ENCODE results near the gene TPCN1.

The TPCN1 gene

GRCh38 chr12:113263431-113263963, 42.2 kb downstream of the TPCN1 start:
- no peak for DNase-seq

- DNase-seq: no peak
These were observed 45.0 kb downstream of the TPCN1 start for GRCh38 chr12:113266106-113266895.

- no peak for DNase-seq
These were observed 46.4 kb downstream of the TPCN1 start for GRCh38 chr12:113267621-113268020.

- no peak for DNase-seq
These were observed 46.9 kb downstream of the TPCN1 start for GRCh38 chr12:113268136-113268535.

- DNase-seq: no peak
These were observed 47.4 kb downstream of the TPCN1 start for GRCh38 chr12:113268621-113269020.

GRCh38 chr12:113269257-113269943, 48.1 kb downstream of the TPCN1 start:
- DNase-seq: no peak

- no peak for DNase-seq
These were observed 49.4 kb downstream of the TPCN1 start for GRCh38 chr12:113270709-113271009.

- DNase-seq: no peak
These were observed 50.2 kb downstream of the TPCN1 start for GRCh38 chr12:113271466-113271852.

GRCh38 chr12:113271853-113272561, 50.7 kb downstream of the TPCN1 start:
- DNase-seq: no peak

GRCh38 chr12:113273053-113273725, 51.9 kb downstream of the TPCN1 start:
- DNase-seq: no peak

GRCh38 chr12:113274848-113275247, 53.6 kb downstream of the TPCN1 start:
- DNase-seq: no peak

- no peak for DNase-seq
These were observed 55.0 kb downstream of the TPCN1 start for GRCh38 chr12:113276306-113276705.

- DNase-seq: no peak
These were observed 55.8 kb downstream of the TPCN1 start for GRCh38 chr12:113276946-113277500.

GRCh38 chr12:113277511-113277910, 56.2 kb downstream of the TPCN1 start:
- DNase-seq: no peak

GRCh38 chr12:113278141-113278540, 56.9 kb downstream of the TPCN1 start:
- no peak for DNase-seq

GRCh38 chr12:113278633-113279032, 57.4 kb downstream of the TPCN1 start:
- no peak for DNase-seq

GRCh38 chr12:113284751-113285150, 63.5 kb downstream of the TPCN1 start:
- no peak for DNase-seq

- no peak for DNase-seq
These were observed 64.7 kb downstream of the TPCN1 start for GRCh38 chr12:113285679-113286610.

GRCh38 chr12:113286712-113287111, 65.4 kb downstream of the TPCN1 start:
- DNase-seq: no peak

GRCh38 chr12:113287146-113287898, 66.1 kb downstream of the TPCN1 start:
- no peak for DNase-seq

GRCh38 chr12:113287899-113288282, 66.6 kb downstream of the TPCN1 start:
- DNase-seq: no peak
